Stomach (tissue), 4 donors: Measurements from ENCODE around the gene DPF3.

ENCODE experiments used
- EP300 ChIP-seq: sonication (generic); formaldehyde crosslinking; IDR thresholded peaks from one replicate; pipeline ENCODE4 v1.6.1; 2017; ENCODE audit warnings: antibody characterized with exemption
- POLR2A ChIP-seq, 4 donors: fragments of 450-650 bp; IDR thresholded peaks; one replicate each; pipeline ENCODE4 v1.6.1; 2016; ENCODE audit warnings: antibody characterized with exemption in 4 of 4, control low read depth in 2 of 4, mild to moderate bottlenecking in 1 of 4, moderate library complexity in 1 of 4
- POLR2AphosphoS5 ChIP-seq, 3 donors: sonication (generic); formaldehyde crosslinking; IDR thresholded peaks; one replicate each; pipeline ENCODE4 v1.6.1; 2016; ENCODE audit warnings: antibody characterized with exemption in 3 of 3
- TF ChIP-seq, protein P1 (sequence below), 7 experiments: fragments of 450-650 bp in 4 of 7; fragments of 200-600 bp in 3 of 7; sonication (generic) in 3 of 7; IDR thresholded peaks; one replicate each; pipeline ENCODE4 v1.5.1; 2016 to 2019; ENCODE audit warnings: antibody characterized with exemption in 7 of 7, control low read depth in 2 of 7, mild to moderate bottlenecking in 1 of 7

GRCh38 chr14:72801836-72802587, 91.9 kb downstream of the DPF3 start:
- TF ChIP-seq POLR2A (IDR thresholded peaks at IDR 0.05) (no peak), POLR2AphosphoS5 (IDR thresholded peaks at IDR 0.05) (no peak), EP300 (no peak)
- TF ChIP-seq, protein P1, sequence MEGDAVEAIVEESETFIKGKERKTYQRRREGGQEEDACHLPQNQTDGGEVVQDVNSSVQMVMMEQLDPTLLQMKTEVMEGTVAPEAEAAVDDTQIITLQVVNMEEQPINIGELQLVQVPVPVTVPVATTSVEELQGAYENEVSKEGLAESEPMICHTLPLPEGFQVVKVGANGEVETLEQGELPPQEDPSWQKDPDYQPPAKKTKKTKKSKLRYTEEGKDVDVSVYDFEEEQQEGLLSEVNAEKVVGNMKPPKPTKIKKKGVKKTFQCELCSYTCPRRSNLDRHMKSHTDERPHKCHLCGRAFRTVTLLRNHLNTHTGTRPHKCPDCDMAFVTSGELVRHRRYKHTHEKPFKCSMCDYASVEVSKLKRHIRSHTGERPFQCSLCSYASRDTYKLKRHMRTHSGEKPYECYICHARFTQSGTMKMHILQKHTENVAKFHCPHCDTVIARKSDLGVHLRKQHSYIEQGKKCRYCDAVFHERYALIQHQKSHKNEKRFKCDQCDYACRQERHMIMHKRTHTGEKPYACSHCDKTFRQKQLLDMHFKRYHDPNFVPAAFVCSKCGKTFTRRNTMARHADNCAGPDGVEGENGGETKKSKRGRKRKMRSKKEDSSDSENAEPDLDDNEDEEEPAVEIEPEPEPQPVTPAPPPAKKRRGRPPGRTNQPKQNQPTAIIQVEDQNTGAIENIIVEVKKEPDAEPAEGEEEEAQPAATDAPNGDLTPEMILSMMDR (IDR thresholded peaks at IDR 0.05) = no peak
